HG03521 (cell line): ENCODE data around the gene MCF2L.
"Not testable (repeated sequence)": the region's sequence is repeated elsewhere in the genome, so short reads cannot be mapped to it uniquely, and the experiment has no call there.

Source experiments
- ATAC-seq: cut with Tn5 transposase; IDR thresholded peaks from one replicate; pipeline ENCODE4 v1.9.1; 2021; ENCODE audit warnings: mild to moderate bottlenecking, moderate library complexity; ENCODE audit not compliant: unreplicated experiment

MCF2L gene

DNA sequence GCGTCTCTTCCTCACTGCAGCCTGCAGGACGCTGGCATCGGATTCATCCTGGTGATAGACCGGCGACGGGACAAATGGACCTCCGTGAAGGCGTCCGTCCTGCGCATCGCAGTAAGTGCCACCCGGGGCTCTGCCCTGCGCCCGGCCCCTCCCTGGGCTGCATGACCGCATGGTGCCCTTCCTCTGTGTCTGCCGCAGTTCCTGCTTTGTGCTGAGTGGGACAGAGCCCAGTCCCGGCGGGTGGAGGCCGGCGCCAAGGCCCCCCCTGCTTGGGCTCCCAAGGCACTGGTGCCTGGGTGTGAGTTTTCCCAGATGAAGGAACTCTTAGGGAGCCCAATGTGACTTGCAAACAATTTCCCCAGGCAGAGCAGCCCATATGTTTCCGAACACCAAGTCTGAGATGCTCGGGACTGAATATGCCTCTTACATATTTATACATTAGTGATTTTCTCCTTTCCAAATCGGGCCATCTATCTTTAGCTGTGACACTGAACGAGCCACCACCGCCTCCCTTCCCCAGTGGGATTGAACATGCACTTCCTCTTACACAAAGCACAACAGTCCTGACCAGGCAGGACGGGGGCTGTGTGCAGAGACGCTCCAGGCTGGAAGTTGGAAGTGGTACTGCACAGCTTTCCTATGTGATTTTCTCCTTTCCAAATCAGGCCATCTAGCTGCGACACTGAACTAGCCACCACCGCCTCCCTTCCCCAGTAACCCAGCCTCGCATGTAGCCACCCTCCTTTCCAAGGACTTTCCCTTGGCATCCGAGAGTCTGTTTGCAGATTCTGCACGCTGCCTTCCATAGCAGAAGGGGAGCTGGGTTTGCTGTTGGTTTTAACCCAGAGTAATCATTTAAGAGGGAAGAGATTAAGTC, 76.5 kb downstream of the MCF2L start:
- no peak for ATAC-seq

DNA sequence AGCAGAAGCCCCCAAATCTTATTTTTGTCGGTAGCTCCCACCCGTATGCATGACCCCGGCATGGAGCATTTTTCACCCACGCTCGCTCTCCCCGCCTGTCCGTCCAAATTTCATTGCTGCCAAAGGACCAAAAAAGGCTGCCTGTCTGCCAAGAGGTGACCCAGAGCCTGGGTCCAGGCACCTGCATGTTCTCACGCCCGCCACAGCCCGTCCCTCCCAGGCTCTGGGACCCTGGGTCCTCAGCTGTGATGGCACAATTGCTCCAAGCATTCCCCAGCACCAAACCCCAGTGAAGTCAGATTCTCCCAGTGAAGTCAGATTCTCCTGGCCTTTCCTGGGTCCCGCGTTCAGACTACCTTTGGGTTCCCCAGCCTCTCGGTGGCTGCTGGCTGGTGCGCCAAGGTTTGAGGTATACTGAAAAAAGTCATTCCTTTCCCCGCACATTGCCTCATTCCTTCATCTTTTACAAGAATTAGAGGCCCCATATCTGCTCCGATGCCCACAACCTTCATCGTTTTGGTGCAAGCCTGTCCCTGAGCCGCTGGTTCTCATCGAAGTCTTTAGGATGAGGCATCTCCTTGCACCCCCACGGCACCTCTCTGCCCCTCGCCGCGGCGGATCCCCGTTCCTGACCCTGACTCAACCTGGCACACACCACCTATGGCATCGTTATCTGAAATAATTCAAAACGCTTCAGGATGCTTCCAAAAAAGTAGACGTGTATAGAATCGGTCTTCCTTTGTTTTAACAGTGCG, 77.3 kb downstream of the MCF2L start:
- ATAC-seq: no peak

DNA sequence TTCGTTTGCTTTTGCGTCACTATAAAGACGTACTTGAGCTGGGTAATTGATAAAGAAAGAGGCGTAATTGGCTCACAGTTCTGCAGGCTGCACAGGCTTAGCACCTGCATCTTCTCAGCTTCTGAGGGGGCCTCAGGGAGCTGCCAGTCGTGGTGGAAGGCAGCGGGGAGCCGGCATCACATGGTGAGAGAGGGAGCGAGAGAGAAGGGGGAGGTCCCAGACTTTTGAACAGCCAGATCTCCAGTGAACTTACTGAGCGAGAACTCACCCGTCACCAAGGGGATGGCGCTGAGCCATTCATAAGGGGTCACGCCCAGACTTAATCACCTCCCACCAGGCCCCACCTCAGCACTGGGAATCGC, 77.8 kb downstream of the MCF2L start:
- no peak for ATAC-seq

DNA sequence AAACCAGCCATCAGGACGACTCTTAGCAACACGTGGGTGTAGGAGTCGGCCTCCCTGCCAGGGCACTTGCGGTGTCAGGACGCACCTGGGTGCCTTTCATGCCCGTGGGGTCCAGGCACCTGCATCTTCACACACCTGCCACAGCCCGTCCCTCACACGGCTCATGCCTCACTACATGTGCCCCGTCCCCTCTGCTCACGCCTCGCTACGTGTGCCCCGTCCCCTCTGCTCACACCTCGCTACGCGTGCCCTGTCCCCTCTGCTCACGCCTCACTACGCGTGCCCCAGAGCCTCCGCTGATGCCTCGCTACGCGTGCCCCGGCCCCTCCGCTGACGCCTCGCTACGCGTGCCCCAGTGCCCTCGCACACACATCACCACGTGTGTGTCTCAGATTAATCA, 78.6 kb downstream of the MCF2L start:
- ATAC-seq: no peak

DNA sequence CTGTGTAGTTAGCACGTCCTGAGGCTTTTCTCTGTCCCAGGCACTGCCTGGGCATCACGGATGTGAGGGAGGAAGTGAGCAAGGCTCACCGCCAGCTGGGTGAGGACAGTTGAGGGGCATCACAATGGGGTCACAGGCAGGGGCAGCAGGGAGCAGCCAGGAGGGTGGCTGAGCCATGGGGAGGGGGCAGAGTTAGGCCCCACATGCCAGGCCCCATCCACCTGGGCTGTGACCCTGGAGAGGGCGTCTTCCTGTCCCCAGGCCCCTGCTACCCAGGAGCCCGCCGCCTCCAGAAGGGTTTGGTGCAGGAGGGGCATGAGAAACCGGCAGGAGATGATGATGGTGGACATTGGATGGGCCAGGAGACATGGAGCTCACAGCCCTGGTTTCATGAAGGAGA, 79.8 kb downstream of the MCF2L start:
- no peak for ATAC-seq

DNA sequence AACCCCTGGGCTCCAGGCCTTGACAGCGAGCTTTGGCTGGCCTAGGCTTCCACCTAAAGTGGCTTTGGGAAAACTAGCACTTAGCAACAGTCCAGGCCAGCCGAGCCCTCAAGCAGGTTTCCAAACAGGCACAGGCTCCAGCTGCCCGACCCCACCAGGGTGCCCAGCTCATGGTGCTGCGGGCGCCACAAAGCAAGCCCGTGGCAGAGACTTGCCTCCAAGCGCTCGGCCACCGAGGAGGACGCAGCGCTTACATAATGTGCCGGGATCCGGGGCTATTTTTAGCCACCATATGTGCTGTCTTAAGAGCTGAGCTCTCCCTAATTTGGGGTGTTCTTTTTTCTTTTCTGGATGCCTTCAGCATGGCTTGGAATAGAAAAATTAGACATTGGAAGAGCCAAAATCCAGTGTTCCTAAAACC, 80.5 kb downstream of the MCF2L start:
- ATAC-seq: no peak

DNA sequence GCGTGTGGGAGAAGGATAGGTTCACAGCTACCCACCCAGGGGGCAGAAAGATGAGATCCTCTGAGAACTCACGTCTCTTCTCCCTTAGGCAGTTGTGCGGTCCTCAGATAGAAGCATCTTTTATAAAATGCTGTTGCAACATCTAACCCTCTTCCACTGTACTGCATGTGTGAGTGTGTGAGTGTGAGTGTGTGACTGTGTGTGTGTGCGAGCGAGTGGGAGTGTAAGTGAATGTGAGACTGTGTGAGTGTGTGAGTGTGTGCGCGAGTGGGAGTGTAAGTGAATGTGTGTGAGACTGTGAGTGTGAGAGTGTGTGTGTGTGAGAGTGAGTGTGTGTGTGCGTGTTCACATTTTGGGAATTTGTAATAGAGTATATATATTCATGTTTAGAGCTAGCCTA, 81.0 kb downstream of the MCF2L start:
- ATAC-seq: no peak

DNA sequence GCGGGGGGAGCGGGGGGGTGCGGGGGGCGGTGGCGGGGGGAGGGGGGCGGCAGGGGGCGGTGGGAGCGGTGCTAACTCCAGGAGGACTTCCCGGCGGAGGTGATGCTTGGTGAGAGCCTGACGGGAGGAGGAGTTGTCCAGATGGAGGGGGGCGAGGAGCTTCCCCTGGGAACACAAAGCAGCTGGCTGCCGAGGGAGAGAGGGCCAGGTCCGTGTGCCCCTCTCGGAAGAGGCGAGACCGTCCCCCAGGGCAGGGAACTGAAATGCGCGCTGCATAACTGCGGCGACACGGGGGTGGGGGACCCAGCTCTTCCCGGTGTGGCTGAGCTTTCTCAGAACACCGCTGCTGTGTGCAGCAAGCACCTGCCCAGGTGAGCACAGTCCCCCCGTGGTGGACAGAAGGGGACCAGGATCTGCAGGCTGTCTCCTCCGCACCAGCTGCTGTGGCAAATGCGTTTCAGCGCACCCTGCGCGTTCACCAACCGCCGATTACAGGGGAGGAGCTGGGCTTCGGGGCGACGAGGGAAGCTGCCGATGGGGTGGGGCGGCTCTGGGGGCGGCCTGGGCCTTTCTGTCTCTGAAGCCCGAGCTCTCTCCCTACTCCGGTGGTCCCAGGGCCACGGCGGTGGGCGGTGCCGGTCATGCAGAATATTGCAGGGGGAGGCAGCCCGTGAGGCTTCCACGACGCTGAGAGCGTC, 81.9 kb downstream of the MCF2L start:
- no peak for ATAC-seq

DNA sequence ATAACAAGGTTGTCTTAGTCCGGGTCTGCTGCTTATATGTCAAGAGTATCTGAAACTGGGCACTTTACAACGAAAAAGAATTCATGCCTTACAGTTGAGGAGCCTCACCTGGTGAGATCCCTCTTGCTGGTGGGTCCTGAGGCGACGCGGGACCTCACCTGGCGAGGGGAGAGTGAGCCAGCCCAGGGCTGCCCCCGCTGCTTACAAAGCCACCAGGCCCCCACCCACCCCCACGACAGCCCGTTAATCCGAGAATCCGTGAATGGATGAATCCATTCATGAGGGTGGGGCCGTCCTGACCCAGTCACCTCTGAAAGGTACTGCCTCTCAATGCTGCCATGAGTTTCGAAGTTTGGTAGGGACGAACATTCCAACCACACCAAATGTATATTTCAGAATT, 82.6 kb downstream of the MCF2L start:
- no peak for ATAC-seq

DNA sequence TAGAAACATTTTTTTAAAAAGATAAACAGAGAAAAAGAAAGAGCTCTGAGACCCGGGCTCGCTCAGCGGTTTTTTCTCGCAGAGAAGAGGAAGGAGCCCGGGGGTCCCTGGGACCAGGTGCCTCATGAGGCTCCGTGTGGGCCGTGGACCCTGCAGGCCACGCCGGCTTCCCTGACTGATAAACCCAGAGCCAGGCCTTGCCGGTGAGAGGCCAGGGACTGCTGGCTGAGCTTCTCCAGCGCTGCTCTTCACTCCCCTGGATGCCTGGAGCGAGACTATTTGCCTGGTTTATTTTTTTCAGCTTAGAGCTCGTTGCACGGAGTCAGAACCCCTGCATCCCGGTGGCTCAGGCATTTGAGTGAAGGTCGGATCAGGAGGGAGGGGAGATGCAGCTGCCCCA, 83.2 kb downstream of the MCF2L start:
- ATAC-seq: no peak

DNA sequence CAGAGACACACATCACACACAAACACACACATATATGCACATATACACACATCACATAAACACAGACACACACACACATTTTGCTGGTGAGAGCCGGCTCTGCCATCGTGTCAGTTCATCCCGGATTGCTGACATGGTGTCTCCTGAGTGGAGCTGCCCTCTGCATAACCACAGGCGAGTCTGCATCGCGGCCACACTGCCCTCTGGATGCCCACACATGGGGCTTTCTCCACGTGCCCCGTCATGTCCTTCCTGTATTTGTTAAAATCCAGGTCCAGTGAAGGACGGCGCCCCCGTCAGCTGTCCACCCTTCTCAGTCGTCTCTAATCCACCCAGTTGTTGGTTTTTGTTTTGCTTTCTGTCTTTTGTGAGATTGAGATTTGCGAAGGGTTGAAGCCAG, 84.0 kb downstream of the MCF2L start:
- no peak for ATAC-seq

DNA sequence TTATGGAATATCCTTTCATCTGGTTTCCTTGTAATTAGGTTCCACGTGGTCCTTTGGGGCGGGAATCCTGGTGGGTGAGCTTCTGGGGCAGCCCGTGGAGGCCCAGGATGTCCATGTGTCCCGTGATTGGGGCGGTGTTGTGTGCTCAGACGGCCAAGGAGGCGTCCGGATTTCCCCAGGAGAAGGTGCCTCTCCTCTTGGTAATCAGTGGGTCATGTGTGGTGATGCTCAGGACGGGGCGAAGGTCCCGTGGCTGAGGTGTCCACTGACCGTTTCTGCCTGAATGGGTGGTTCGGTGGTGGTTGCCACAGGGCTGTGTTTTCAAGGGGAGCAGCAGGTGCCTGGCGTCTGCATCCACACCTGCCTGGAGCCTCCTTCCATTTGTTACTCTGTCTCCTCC, 84.4 kb downstream of the MCF2L start:
- no peak for ATAC-seq

DNA sequence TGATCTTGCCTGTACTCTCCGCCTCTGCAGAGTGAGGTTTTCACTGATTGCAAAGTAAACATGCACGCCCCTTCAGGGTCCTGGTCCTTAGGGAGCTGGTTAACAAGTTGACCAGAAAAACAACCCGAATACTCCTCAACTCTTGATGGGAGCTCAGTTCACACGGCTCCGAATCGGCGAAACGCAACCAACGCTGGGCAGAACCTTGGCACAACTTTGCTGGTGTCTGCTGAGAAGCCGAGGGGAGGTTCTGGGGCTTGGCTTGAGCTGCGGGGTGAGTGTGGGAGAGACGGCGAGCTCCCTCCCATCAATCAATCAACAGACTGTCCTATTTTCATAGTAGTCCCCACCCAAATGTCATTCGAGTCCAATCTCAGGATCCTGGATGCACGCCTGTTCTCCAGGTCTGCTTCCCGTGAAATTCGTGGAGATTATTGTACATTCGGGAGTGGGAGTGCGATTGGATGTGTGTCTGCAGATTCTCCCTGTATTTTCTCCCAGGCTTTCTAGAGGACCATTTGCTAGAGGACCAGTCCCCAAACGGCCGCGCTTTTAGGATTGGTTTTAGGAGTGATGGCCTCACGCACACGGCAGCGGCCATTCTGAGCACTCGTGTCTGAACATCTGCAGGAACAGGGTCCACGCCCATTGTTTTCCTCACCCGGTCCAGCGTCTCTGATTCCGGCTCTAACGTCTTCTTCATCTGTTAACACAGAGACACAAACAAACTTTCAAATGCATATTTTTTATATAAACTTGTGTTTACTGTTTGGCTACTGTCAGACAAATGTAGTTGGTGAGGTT, 85.0 kb downstream of the MCF2L start:
- ATAC-seq: no peak

DNA sequence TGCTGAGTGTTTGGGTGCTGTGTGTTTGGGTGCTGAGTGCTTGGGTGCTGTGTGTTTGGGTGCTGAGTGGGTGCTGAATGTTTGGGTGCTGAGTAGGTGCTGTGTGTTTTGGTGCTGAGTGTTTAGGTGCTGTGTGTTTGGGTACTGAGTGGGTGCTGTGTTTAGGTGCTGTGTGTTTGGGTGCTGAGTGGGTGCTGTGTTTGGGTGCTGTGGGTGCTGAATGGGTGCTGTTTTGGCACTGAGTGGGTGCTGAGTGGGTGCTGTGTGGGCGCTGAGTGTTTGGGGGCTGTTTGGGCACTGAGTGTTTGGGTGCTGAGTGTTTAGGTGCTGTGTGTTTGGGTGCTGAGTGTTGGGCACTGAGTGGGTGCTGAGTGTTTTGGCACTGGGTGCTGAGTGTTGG, 88.1 kb downstream of the MCF2L start:
- ATAC-seq: no peak

DNA sequence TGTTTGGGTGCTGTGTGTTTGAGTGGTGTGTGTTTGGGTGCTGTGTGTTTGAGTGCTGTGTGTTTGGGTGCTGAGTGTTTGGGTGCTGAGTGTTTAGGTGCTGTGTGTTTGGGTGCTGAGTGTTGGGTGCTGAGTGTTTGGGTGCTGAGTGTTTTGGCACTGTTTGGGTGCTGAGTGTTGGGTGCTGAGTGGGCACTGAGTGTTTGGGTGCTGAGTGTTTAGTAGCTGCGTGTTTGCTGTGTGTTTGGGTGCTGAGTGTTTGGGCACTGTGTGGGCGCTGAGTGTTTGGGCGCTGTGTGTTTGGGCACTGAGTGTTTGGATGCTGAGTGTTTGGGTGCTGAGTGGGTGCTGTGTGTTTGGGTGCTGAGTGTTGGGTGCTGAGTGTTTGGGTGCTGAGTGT, 88.5 kb downstream of the MCF2L start:
- ATAC-seq: not testable (repeated sequence)

DNA sequence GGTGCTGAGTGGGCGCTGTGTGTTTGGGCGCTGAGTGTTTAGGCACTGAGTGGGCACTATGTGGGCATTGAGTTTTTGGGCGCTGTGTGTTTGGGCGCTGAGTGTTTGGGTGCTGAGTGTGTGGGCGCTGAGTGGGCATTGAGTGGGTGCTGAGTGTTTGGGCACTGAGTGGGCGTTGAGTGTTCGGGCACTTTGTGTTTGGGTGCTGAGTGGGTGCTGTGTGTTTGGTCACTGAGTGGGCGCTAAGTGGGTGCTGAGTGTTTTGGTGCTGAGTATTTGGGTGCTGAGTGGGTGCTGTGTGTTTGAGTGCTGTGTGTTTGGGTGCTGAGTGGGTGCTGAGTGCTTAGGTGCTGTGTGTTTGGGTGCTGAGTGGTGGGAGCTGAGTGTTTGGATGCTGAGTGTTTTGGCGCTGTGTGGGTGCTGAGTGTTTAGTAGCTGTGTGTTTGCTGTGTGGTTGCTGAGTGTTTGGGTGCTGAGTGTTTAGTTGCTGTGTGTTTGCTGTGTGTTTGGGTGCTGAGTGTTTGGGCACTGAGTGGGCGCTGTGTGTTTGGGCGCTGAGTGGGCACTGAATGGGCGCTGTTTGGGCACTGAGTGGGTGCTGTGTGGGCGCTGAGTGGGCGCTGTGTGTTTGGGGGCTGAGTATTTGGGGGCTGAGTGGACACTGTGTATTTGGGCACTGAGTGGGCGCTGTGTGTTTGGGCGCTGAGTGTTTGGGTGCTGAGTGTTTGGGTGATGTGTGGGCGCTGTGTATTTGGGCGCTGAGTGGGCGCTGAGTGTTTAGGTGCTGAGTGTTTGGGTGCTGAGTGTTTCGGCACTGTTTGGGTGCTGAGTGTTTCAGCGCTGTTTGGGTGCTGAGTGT, 89.3 kb downstream of the MCF2L start:
- no peak for ATAC-seq

DNA sequence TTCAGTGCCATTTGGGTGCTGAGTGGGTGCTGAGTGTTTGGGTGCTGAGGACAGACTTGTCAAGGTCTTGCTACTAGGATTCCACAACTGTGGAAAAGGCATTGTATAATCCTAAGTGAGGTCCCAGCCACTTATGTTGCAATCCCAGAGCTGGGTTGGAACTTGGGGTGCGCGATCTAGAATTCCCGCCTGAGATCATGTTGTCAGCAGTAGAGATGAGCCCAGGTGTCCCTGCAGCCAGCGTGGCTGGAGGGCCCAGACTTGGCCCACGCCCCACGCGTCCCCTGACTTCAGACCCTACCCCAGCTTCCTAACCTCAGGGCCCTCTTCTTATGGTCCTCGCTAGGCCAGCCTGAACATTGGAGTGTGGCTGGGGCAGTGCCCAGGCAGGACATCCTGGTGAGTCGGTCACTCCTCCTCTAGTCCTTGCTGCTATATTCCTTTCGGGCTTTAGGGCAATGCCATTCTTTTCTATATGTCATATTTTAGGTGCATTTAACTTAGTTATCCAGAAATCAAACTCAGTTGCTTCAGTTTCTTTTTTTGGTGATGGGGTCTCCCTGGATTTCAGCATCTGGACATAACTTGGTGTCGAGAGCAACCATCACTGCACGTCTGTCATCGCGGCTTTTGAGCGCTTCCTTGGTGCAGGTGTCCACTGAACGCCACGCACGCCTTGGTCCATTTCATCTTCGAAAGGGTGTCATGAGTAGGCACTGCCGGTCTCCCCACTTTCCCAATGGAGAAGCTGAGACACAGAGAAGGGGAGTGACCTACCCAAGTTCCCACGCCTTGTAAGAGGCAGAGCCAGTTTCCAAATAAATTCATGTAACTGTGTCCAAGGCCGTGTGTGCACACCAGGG, 90.2 kb downstream of the MCF2L start:
- ATAC-seq: no peak

DNA sequence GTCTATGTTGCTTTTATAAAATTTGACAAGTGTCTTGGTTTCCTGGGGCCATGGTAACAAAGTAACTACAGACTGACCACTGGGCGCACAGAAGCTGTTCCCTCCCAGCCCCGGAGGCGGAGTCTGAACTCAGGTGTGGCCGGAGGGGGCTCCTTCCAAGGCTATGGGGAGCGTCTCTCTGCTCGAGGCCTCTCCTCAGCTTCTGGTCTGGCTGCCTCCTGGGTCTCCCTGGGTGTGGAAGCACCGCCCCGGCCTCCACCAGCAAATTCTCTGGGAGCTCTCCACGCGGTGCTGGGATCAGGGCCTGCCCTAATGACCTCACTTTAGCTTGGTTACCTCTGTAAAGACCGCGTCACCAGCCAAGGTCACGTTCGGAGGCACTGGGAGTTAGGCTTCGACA, 90.9 kb downstream of the MCF2L start:
- ATAC-seq: no peak
